Liver (tissue), 9 donors: ENCODE data around the gene GNG7. TPM values are rescaled to one million over a fixed set of nuclear protein-coding genes. Genes with fewer than 3 reads are reported as not detected.
"Not testable (repeated sequence)": the region's sequence is repeated elsewhere in the genome, so short reads cannot be mapped to it uniquely, and the experiment has no call there.

Source experiments
- DNase-seq: peaks from one replicate; pipeline ENCODE4 v3.0.0-alpha.2; 2017; ENCODE audit warnings: low spot score
- H3K27ac ChIP-seq, 2 donors: one replicate each; pipeline ENCODE4 v1.7.0; 2013; ENCODE audit warnings: inconsistent platforms in 2 of 2, low read length in 2 of 2, control low read depth in 1 of 2, low read depth in 1 of 2, mild to moderate bottlenecking in 1 of 2
- H3K27me3 ChIP-seq, 4 donors: one replicate each; pipeline versions ENCODE4 v1.6.1 to v1.7.0; 2013; ENCODE audit warnings: low read length in 3 of 4, inconsistent platforms in 1 of 4, mild to moderate bottlenecking in 1 of 4, moderate library complexity in 1 of 4; ENCODE audit not compliant: control insufficient read depth in 4 of 4, insufficient read depth in 4 of 4
- H3K36me3 ChIP-seq, 4 donors: one replicate each; pipeline versions ENCODE4 v1.6.1 to v1.7.0; 2013; ENCODE audit warnings: low read length in 3 of 4, mild to moderate bottlenecking in 3 of 4, low read depth in 1 of 4, moderate library complexity in 1 of 4; ENCODE audit not compliant: control insufficient read depth in 4 of 4, insufficient read depth in 3 of 4
- H3K4me1 ChIP-seq, 4 donors: one replicate each; pipeline versions ENCODE4 v1.6.1 to v1.7.0; 2013; ENCODE audit warnings: low read length in 3 of 4, mild to moderate bottlenecking in 3 of 4, moderate library complexity in 1 of 4; ENCODE audit not compliant: control insufficient read depth in 4 of 4, insufficient read depth in 4 of 4
- H3K4me3 ChIP-seq, 3 donors: one replicate each; pipeline versions ENCODE4 v1.6.1 to v1.7.0; 2013; ENCODE audit warnings: low read length in 3 of 3, control low read depth in 1 of 3, low read depth in 1 of 3, mild to moderate bottlenecking in 1 of 3
- H3K9ac ChIP-seq, 2 donors: one replicate each; pipeline ENCODE4 v1.7.0; 2013; ENCODE audit warnings: low read length in 2 of 2, mild to moderate bottlenecking in 2 of 2, moderate library complexity in 2 of 2, control low read depth in 1 of 2, low read depth in 1 of 2
- H3K9me3 ChIP-seq, 4 donors: one replicate each; pipeline versions ENCODE4 v1.6.1 to v1.7.0; 2013; ENCODE audit warnings: low read length in 3 of 4; ENCODE audit not compliant: control insufficient read depth in 4 of 4
- ATF3 ChIP-seq: IDR thresholded peaks from 2 replicates; pipeline ENCODE4 v1.6.1; 2016; ENCODE audit warnings: antibody characterized with exemption
- EGR1 ChIP-seq, 2 donors: IDR thresholded peaks; 2 replicates each; pipeline ENCODE4 v1.6.1; 2016 to 2018; ENCODE audit warnings: antibody characterized with exemption in 2 of 2, low read depth in 2 of 2
- FOXA1 ChIP-seq: IDR thresholded peaks from 2 replicates; pipeline ENCODE4 v1.6.1; 2016; ENCODE audit warnings: antibody characterized with exemption
- FOXA2 ChIP-seq: IDR thresholded peaks from 2 replicates; pipeline ENCODE4 v1.6.1; 2016; ENCODE audit warnings: antibody characterized with exemption
- GABPA ChIP-seq, 2 donors: IDR thresholded peaks in 1 of 2; conservative IDR thresholded peaks in 1 of 2; 2 replicates each; pipeline ENCODE4 v1.6.1; 2016; ENCODE audit warnings: antibody characterized with exemption in 2 of 2, mild to moderate bottlenecking in 1 of 2, moderate library complexity in 1 of 2
- HNF4A ChIP-seq, 2 donors: conservative IDR thresholded peaks; 2 replicates each; pipeline ENCODE4 v1.6.1; 2016; ENCODE audit warnings: antibody characterized with exemption in 2 of 2, mild to moderate bottlenecking in 2 of 2
- JUND ChIP-seq, 2 donors: IDR thresholded peaks; 2 replicates each; pipeline ENCODE4 v1.6.1; 2016; ENCODE audit warnings: antibody characterized with exemption in 2 of 2
- NR2F2 ChIP-seq: IDR thresholded peaks from 2 replicates; pipeline ENCODE4 v1.6.1; 2016; ENCODE audit warnings: antibody characterized with exemption
- RAD21 ChIP-seq, 2 donors: IDR thresholded peaks; 2 replicates each; pipeline ENCODE4 v1.6.1; 2016; ENCODE audit warnings: antibody characterized with exemption in 2 of 2, mild to moderate bottlenecking in 2 of 2
- RXRA ChIP-seq, 2 donors: IDR thresholded peaks; 2 replicates each; pipeline ENCODE4 v1.6.1; 2017 to 2018; ENCODE audit warnings: antibody characterized with exemption in 2 of 2, mild to moderate bottlenecking in 1 of 2
- SP1 ChIP-seq: IDR thresholded peaks from 2 replicates; pipeline ENCODE4 v1.6.1; 2018; ENCODE audit warnings: antibody characterized with exemption, mild to moderate bottlenecking
- YY1 ChIP-seq: IDR thresholded peaks from 2 replicates; pipeline ENCODE4 v1.6.1; 2016; ENCODE audit warnings: antibody characterized with exemption, mild to moderate bottlenecking
- WGBS: extraction: QIAGEN DNeasy Blood & Tissue Kit; methylation state at CpG from one replicate; pipeline ENCODE4 v1.1.7; 2013; 5-methylcytosine and 5-hydroxymethylcytosine counted together
- polyA plus RNA-seq, 2 donors: library from polyadenylated mRNA; stranded (reverse) in 1 of 2; unstranded in 1 of 2; fragments of 200-250 nt in 1 of 2; fragments of >200 nt in 1 of 2; fragmentation: Nextera tagmentation in 1 of 2; extraction: Ambion mirVana in 1 of 2; gene quantifications; one replicate each; pipeline versions ENCODE4 v1.2.1 to v1.2.3, GENCODE V29; 2013 to 2015
- total RNA-seq, 2 donors: library from RNA; depleted of rRNA; stranded (reverse); fragments of >200 nt; gene quantifications; one replicate each; pipeline ENCODE4 v1.2.3, GENCODE V29; 2014
- TF ChIP-seq, protein P1 (sequence below): IDR thresholded peaks from 2 replicates; pipeline ENCODE4 v1.6.1; 2016; ENCODE audit warnings: antibody characterized with exemption
- TF ChIP-seq, protein P2 (sequence below): fragments of 150-350 bp; IDR thresholded peaks from 2 replicates; pipeline ENCODE4 v1.5.1; 2017; ENCODE audit warnings: improper control_type of control experiment, low read depth, low read length; ENCODE audit not compliant: missing input control
- donor health status: healthy.
- donor health status: healthy.
- donor health status: healthy.
- donor health status: healthy.
- donor health status: healthy.

The GNG7 gene
- total and polyA plus RNA-seq, 4 donors: 0.75 to 1.9 (median 1.1) TPM

GRCh38 chr19:2670217-2670616 lies 32.3 kb downstream of the GNG7 start:
- Histone ChIP-seq H3K36me3 (no peaks in the 10 kb centered on the region), H3K27ac (no peak overlapping the region), H3K4me1 (no peaks in the 10 kb centered on the region), H3K9me3 (no peaks in the 10 kb centered on the region), H3K27me3 (no peaks in the 10 kb centered on the region), H3K4me3 (no peak overlapping the region), H3K9ac (no peak overlapping the region)
- TF ChIP-seq ATF3 (no peak), NR2F2 (no peak), YY1 (no peak), FOXA1 (no peak), RAD21 (IDR thresholded peaks at IDR 0.05) (no peak), GABPA (IDR thresholded peaks at IDR 0.05 in 1 of 2, conservative IDR thresholded peaks at IDR 0.05 in 1 of 2) (no peak), JUND (IDR thresholded peaks at IDR 0.05) (no peak), RXRA (IDR thresholded peaks at IDR 0.05) (no peak), HNF4A (conservative IDR thresholded peaks at IDR 0.05) (no peak), SP1 (no peak), FOXA2 (no peak)
- TF ChIP-seq, protein P1, sequence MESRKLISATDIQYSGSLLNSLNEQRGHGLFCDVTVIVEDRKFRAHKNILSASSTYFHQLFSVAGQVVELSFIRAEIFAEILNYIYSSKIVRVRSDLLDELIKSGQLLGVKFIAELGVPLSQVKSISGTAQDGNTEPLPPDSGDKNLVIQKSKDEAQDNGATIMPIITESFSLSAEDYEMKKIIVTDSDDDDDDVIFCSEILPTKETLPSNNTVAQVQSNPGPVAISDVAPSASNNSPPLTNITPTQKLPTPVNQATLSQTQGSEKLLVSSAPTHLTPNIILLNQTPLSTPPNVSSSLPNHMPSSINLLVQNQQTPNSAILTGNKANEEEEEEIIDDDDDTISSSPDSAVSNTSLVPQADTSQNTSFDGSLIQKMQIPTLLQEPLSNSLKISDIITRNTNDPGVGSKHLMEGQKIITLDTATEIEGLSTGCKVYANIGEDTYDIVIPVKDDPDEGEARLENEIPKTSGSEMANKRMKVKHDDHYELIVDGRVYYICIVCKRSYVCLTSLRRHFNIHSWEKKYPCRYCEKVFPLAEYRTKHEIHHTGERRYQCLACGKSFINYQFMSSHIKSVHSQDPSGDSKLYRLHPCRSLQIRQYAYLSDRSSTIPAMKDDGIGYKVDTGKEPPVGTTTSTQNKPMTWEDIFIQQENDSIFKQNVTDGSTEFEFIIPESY: no peak
- TF ChIP-seq, protein P2, sequence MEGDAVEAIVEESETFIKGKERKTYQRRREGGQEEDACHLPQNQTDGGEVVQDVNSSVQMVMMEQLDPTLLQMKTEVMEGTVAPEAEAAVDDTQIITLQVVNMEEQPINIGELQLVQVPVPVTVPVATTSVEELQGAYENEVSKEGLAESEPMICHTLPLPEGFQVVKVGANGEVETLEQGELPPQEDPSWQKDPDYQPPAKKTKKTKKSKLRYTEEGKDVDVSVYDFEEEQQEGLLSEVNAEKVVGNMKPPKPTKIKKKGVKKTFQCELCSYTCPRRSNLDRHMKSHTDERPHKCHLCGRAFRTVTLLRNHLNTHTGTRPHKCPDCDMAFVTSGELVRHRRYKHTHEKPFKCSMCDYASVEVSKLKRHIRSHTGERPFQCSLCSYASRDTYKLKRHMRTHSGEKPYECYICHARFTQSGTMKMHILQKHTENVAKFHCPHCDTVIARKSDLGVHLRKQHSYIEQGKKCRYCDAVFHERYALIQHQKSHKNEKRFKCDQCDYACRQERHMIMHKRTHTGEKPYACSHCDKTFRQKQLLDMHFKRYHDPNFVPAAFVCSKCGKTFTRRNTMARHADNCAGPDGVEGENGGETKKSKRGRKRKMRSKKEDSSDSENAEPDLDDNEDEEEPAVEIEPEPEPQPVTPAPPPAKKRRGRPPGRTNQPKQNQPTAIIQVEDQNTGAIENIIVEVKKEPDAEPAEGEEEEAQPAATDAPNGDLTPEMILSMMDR: no peak
- no peak for DNase-seq
- 88% methylated on average over 16 of the region's 16 CpGs for WGBS

DNA sequence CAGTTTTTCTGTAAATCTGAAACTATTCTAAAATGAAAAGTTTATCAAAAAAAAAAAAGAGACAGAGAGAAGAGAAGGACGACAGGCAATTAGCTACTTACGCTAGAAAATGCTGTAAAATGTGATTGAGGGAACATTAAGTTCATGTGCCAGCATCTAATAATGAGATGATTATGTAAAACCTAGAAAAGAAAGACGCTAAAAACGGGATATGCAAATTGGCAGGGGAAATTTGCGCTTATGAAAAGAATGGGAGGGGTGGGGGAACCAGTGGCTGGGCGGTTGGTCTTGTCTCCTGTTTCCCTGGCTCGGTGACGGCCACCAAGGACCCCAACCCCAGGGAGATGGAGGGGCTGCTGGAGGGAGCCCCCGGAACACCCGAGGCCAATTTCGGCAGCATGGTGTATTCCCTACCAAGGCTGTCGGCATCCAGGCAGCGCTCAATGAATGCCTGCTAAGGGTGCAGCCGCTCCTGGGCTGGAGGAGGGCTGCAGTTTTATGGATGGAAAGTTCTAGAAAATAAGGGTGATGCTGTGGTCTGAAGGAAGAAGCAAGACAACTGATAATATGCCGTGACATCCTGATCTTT lies 34.2 kb downstream of the GNG7 start:
- TF ChIP-seq GABPA (IDR thresholded peaks at IDR 0.05 in 1 of 2, conservative IDR thresholded peaks at IDR 0.05 in 1 of 2) (no peak), SP1 (no peak), EGR1 (IDR thresholded peaks at IDR 0.05; ENCODE audit: low read depth in 2 of 2) (no peak), HNF4A (conservative IDR thresholded peaks at IDR 0.05) (no peak), FOXA2 (no peak), RAD21 (IDR thresholded peaks at IDR 0.05) (no peak), YY1 (no peak)
- TF ChIP-seq, protein P2: no peak
- no peak overlapping the region for H3K27ac ChIP-seq
- H3K9ac ChIP-seq: no peak overlapping the region
- no peak overlapping the region for H3K4me3 ChIP-seq
- H3K4me1 ChIP-seq: no peaks in the 10 kb centered on the region
- DNase-seq: no peak
- peaks cover 0 to 1% (median 0%) of the 10 kb centered on the region in 4 donors for H3K9me3 ChIP-seq
- 88% methylated on average over 15 of the region's 15 CpGs for WGBS
- no peaks in the 10 kb centered on the region for H3K27me3 ChIP-seq
- no peaks in the 10 kb centered on the region for H3K36me3 ChIP-seq

DNA sequence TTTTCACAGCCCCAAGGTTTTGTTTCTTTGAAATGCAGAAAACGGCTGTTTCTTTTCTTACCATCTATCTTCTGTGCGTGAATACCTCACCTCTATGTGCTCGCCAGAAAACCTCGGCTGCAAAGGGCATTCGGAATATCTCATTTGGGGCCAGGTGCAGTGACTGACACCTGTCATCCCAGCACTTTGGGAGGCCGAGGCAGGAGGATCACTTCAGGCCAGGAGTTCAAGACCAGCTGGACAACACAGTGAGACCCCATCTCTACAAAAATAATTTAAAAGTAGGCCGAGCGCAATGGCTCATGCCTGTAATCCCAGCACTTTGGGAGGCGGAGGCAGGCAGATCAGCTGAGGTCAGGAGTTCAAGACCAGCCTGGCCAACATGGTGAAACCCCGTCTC lies 35.1 kb downstream of the GNG7 start:
- H3K27ac ChIP-seq, DNase-seq, H3K9me3 ChIP-seq, H3K4me1 ChIP-seq, H3K36me3 ChIP-seq, H3K27me3 ChIP-seq, H3K4me3 ChIP-seq, H3K9ac ChIP-seq: not testable (repeated sequence)
- WGBS: 96% methylated on average over 10 of the region's 10 CpGs
